ENCODE results near the gene PTGES3. TPM values are rescaled to one million over a fixed set of nuclear protein-coding genes. Genes with fewer than 3 reads are reported as not detected.

The PTGES3 gene
- total RNA-seq, 1 experiment from 2014 or later: 435 TPM

GRCh38 chr12:56723889-56724700, 36.0 kb upstream of the PTGES3 start:
- Histone ChIP-seq H2BK15ac (ENCODE audit: low read depth, low read length) (no peak overlapping the region), H4K8ac (replicated peaks; ENCODE audit: insufficient read length, low read depth, low read length) (peak overlapping the region; percentile 18), H3K23me2 (ENCODE audit: insufficient read length, low read depth, low read length, poor library complexity, severe bottlenecking) (peaks cover 10% of the 10 kb centered on the region), H3K27me3 (ENCODE audit: insufficient read depth, low read length) (no peaks in the 10 kb centered on the region), H4K5ac (ENCODE audit: insufficient read length, low read depth, low read length) (peak overlapping the region; percentile 77), H3K4me2 (ENCODE audit: insufficient read depth, insufficient read length, low read length) (peak overlapping the region; percentile 82), H2AK5ac (ENCODE audit: insufficient read length, low read length) (peak overlapping the region; percentile 10), H3K27ac (ENCODE audit: insufficient read length, low read depth, low read length) (peak overlapping the region; percentile 50), H3K4ac (ENCODE audit: low read depth, low read length) (peak overlapping the region; percentile 0; the same call in 1 of the 2 replicates), H3K79me2 (ENCODE audit: insufficient read depth, low read length) (peaks cover 52% of the 10 kb centered on the region; the same call in 1 of the 2 replicates), H3K9me3 (ENCODE audit: control insufficient read depth, low read depth, low read length) (no peaks in the 10 kb centered on the region), H4K91ac (ENCODE audit: insufficient read length, low read depth, low read length) (peak overlapping the region; percentile 48), H3K56ac (ENCODE audit: insufficient read length, low read depth, low read length) (peak overlapping the region; percentile 25), H3K23ac (ENCODE audit: insufficient read length, low read depth, low read length) (no peak overlapping the region), H3K9ac (ENCODE audit: extremely low read depth, insufficient read length, low read length) (peak overlapping the region; percentile 93), H2BK120ac (ENCODE audit: low read depth, low read length, poor library complexity, severe bottlenecking) (no peak overlapping the region), H3K4me1 (ENCODE audit: insufficient read depth, low read length) (peaks cover 10% of the 10 kb centered on the region), H2BK5ac (ENCODE audit: insufficient read length, low read length) (no peak overlapping the region), H3K79me1 (ENCODE audit: insufficient read depth, low read depth, low read length, poor library complexity, severe bottlenecking) (peaks cover 11% of the 10 kb centered on the region), H3T11ph (ENCODE audit: low read length) (no peak overlapping the region), H3K14ac (ENCODE audit: insufficient read depth, low read length) (peak overlapping the region; percentile 77; the same call in 1 of the 2 replicates), H2BK12ac (ENCODE audit: insufficient read length, low read depth, low read length) (no peak overlapping the region), H2AFZ (ENCODE audit: low read length) (no peak overlapping the region), H2BK20ac (ENCODE audit: low read depth, low read length, poor library complexity, severe bottlenecking) (no peak overlapping the region), H3K18ac (ENCODE audit: insufficient read length, low read depth, low read length) (peak overlapping the region; percentile 81), H4K20me1 (ENCODE audit: control insufficient read depth, insufficient read depth, insufficient read length) (no peaks in the 10 kb centered on the region)
- TF ChIP-seq CTCF (conservative IDR thresholded peaks at IDR 0.05): no peak
- DNase-seq: no peak
- H3K9me3 Mint-ChIP-seq: no peaks in the 10 kb centered on the region
- peak overlapping the region; percentile 100 for H3K27ac Mint-ChIP-seq
- H3K4me1 Mint-ChIP-seq: peaks cover 52 to 57% of the 10 kb centered on the region in 2 experiments
- peaks cover 52 to 79% (median 69%) of the 10 kb centered on the region in 3 experiments for H3K36me3 Mint-ChIP-seq (ENCODE audit: insufficient read depth in 1 of 3, low read depth in 3 of 3)
- no peaks in the 10 kb centered on the region for H3K27me3 Mint-ChIP-seq (ENCODE audit: low read depth)
- WGBS (ENCODE audit: extremely low coverage, insufficient read length, low lambda C conversion rate): no CpG with 5 or more reads among the region's 14 CpGs
- peak overlapping the region; percentile 99 to 100 for H3K4me3 Mint-ChIP-seq

All from H9 (cell line).